ENCODE measurements around the gene MED14.

Gene MED14

DNA sequence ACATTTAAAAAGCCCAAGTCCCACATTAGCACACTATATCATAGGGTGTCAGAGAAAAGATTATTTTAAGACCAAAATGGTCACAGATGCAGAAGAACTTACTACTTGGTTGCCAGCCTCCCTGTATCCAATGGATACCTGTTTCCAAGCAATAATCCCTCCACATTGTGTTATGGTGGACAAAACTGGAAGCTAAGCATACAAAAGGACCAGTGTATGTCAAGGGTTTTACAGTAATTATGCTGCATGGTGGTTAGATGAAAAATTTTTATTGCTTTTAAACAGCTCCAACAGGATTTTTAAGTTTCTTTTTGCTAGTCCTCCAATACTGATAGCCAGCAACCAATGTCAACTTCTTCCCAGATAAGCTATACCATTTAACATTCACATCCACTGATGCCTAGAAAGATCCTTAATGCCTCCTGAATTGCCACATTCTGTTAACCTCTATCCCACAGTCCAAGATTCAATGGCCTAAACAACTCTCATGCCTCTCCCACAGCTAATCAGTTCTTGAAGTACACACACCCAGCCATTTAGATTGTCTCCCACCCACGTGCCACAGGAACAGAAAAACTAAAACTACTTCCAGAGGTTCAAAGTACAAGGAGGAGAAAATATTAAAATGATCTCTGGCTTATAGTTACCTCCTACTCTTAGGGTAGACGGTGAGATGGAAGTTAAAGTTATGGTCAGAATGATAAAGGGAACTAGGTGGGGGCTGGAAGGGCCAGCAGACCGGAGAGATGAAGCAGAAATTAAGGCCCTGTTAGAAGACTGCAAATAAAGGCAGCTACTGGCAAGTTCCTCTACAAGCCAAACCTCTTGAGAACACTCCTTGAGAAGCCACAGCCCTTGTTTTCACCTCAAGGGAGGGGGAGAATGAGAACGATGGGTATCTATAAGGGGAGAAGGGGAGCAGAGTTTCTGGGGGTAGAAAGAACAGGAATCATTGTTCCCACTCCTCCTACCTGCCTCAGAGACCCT lies 5.5 kb downstream of the MED14 start:
- DNase-seq, result no peak

DNA sequence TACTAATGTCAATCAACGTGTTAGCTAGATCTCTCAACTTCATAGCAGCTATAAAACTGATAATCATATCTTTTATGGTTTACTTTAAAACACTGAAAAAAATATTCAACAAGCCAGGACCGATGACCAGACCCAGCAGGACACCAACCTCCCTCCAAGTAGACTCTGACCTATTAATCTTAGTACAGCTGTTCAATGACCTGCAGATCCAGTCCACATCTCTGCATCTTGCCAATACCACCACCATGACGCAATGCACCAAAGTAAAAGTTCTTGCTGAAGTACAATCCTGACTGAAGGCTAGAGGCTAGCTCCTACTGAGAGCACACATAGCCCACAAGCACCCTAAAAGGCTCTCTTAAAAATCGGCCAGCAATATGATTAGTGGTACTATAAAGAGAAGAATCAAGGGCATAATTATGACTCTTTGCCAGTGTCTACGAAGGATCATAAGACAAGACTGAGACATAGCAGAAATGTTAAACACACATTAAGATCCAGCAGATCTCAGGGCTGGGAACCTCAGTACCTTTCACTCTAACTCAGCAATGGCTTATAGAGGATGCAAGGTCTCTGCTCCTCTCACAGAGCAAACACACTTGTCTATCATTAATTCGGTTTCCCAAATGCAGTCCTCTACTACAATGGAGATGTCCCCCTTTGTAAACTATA lies 7.6 kb downstream of the MED14 start:
- no peak for DNase-seq

DNA sequence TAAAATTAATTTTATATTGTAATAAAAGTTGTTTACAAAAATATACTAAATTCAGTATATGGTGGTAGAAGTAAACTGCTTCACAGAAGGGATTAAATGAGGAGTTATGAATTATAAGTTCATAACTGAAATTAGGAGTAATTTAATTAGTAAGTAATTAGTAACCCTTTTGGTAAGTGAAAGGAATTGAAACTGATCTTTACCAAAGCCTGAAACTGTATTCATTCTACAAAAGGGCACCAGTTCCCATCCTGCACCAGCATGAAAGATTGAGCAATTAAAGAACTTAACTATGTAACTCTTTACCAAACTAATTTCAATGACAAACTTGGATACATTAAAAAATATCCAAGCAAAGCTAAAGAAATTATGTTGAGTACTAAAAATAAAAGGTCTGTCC lies 8.2 kb downstream of the MED14 start:
- DNase-seq, result no peak

DNA sequence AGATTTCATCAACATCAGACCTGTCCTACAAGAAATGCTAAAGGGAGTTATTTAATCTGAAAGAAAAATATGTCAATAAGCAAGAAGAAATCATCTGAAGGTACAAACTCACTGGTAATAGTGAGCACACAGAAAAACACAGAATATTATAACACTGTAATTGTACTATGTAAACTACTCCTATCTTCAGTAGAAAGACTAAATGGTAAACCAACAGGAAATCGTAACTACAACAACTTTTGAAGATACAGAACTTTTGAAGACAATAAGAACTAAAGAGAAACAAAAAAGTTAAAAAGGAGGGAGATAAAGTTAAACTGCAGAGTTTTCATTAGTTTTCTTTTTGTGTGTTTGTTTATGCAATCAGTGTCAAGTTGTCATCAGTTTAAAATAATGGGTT lies 12.4 kb downstream of the MED14 start:
- no peak for DNase-seq

DNA sequence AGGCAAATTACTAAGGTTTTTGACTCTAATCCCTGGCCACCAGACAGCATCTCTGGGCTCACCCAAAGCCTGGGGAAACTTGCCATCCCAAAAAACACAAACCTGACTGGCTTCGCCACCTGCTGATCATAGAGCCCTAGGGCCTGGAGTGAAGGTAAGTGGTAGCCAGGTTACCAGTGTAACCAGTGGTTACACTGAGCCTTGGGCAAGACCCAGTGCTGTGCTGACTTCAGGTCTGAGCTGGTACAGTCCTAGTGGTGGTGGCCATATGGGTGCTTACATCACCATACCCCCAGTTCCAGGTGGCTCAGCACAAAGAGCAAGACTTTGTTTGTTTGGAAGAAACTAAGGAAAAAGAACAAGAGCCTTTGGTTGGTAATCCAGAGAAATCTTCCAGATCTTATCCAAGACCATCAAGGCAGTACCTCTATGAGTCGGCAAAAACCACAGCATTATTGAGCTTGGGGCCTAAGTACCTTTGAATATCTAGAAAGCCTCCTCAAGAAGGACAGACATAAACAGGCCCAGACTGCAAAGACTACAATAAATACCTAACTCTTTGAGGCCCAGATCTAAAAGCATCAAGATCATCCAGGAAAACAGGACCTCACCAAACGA lies 13.7 kb downstream of the MED14 start:
- no peak for DNase-seq

DNA sequence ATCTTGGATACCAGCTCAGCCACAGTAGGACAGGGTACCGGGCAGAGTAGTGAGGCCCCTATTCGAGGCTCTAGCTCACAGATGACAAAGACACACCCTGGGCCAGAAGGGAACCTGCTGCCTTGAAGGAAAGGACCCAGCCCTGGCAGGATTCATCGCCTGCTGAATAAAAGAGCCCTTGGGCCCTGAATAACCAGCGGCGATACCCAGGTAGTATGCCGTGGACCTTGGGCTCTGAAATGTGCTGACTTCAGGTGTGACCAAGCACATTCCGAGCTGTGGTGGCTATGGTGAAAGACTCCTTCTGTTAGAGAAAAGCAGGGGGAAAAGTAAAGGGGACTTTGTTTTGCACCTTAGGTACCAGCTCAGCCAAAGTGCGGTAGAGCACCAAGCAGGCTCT lies 14.6 kb downstream of the MED14 start:
- no peak for DNase-seq

DNA sequence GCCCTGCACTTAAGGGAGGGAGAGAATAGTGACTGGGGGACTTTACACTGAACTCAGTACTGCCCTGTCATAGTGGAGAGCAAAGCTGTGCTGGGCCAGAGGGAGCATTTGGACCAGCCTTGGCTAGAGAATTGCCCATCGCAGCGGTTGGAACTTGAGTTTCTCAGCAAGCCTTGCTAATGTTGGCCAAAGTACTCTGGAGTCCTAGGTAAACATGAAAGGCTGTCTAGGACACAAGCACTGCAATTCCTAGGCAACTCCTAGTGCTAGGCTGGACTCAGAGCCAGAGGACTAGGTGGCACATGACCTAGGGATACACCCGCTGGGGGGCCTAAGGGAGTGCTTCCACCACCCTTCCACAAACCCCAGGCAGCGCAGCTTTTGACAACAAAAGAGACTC lies 15.0 kb downstream of the MED14 start:
- no peak for DNase-seq

DNA sequence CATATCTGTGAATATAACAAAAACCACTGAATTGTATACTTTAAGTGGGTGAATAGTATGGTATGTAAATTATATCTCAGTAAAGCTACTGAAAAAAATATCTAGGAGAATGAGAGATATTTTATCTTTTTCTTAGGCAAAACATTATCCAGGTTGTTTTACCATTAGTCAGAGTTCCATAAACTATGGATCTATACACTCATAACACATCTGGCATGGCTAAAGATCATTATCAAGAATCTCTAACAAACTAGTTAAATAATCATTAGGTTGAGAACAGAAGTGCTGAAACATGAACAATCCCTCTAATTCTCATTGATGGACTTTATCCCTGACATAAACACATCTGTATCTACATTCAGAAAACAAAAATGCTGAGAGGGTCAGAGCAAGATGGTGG lies 15.6 kb downstream of the MED14 start:
- no peak for DNase-seq

DNA sequence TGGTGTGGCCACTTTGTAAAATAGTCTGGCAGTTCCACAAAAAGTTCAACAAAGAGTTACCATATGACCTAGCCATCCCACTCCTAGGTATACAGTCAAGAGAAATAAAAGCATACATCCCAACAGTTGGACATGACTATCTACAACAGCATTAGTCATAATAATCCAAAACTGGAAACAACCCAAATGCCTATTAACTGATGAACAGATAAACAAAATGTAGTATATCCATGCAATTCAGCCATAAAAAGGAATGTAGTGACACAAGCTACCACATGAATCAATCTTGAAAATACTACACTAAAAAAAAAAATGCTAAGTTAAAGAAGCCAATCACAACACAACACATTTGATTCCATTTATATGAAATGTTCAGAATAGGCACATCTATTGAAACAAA lies 16.1 kb downstream of the MED14 start:
- no peak for DNase-seq

DNA sequence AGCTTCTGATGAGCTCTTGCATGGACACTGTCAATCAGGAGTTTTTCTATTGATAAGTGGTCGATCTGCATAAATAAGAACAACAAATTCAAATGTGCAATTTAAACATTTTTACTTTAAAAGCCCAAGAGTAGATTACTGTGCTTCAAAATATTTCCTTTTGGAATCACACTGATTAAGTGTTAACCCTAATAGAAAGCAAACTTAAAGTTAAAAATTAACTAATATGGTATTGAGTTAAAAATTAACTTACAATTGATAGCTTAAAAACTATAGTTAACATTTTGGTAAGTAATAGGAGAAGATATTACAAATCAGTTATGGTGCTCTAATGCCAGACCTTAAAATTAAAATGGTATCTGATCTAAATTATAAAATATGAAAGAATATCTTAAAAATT lies 25.9 kb downstream of the MED14 start:
- no peak for DNase-seq

DNA sequence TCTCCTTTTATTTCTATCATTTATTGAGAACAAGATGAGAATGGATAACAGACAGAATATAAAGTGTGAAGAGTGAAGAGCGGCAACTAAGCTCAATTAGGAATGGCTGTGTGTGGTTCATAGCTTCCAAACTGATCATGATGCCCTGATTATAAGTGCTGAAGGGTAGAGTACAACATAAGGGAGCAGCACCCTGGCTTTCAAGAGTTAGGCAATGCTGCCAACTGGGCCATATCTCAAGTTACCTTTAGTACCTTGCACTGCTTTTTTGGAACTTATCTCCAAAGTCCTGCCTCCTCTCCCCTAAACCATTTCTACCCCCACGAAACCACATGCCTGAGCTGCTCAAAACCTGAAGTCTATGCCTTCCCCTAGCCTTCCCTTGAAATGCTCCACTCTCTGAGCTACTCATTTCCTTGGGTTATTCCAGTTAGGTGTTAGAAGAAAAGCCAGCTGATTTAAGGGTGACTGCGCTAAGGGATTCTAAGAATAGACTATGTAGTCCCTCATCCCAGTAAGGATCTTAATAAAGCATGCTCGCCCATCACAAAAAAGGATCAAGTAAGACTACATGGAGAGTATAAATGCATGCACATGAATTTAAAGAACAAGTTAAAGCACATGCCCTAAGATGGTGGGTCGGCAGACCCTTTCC lies 29.6 kb downstream of the MED14 start:
- no peak for DNase-seq

DNA sequence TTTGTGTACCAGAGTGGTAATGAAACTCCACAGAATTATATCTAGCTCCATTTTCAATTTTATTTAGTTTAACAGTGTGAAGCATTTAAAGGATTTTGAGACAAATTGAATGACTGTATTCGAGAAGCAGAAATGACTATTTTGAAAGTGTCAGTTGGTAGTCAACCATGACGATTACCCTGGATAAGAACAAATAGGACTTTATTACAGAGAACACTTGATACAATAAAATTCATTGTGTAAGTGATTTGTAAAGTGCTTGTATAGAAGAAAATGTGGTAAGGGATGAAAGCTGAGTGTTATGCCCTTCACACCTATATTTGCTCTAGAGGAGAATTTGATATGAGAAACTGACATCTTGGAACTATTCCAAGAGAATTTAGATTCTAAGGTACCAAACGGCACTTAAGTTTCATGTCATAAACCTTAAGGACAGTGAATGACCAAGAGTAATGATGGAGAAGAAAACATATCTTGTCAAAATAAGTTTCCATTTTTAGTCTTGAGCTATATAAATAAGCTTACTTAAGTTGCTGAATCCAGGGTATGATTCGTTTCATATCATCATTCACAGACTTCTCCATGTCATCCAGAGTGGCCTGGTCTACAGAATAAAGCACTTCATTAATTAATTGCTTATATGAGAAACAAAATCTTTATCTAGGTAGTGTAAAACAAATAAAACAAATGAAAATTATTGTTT lies 34.6 kb downstream of the MED14 start:
- DNase-seq, result no peak

DNA sequence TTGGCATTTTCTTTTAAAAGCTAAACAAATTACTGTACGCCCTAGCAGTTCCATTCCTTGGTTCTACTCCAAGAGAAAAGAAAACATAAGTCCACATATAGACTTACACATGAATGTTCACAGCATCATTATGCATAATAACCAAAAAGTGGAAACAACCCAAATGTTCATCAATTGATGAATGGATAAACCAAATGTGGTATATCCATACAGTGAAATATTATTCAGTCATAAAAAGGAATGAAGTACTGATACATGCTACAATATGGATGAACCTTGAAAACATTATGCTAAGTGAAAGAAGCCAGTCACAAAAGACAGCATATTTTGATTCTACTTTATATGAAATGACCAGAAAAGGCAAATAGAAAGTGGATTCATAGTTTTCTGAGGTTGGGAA lies 36.5 kb downstream of the MED14 start:
- no peak for DNase-seq

DNA sequence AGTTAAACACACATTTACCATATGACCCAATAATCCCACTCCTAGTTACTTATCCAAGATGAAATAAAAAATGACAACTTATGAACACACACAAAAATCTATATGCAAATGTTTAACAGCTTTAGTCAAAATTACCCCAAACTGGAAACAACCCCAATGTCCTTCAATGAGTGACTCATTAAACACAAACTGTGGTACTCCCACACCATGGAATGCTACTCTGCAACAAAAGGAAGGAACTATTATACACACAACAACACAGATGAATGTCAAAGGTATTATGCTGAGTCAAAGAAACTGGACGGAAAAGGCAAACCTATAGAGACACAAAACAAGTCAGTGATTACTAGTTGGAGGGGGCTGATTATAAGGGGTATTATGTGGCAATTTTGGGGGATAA lies 40.5 kb downstream of the MED14 start:
- no peak for DNase-seq

DNA sequence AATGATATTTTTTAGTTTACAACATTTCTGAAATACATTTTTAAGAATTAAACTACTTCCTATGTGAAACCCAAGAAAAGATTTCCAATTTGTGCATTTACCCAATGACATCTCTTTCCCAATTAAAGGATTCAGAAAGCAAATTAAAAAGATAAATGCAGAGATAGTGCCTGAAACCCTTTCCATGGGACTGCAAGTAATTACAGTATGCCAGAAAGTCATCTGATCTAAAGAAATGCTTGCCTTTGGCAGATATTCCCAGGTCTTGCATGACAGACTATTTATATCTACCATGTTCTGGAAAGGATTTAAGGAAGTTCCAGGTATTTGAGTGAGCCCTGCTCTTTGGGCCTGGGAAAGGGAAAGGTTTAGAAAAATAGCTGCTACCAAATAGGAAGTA lies 46.4 kb downstream of the MED14 start:
- no peak for DNase-seq

DNA sequence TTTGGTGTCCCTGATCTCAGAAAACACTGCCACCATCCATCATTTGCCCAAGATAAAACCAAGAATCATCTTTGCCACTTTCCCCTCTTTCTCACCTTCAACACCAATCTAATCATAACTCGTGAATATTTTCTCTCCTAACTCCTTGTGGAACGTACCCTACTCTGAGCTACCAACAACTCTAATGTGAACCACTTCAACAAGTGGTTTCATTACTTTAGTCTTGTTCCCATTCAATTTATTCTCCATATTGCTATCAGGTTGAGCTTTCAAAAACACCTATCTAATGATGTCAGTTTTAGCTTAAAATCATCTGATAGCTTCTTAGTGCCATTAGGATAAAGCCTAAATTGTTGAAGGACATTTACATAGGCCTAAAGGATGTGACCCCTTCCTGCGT lies 48.2 kb downstream of the MED14 start:
- no peak for DNase-seq

DNA sequence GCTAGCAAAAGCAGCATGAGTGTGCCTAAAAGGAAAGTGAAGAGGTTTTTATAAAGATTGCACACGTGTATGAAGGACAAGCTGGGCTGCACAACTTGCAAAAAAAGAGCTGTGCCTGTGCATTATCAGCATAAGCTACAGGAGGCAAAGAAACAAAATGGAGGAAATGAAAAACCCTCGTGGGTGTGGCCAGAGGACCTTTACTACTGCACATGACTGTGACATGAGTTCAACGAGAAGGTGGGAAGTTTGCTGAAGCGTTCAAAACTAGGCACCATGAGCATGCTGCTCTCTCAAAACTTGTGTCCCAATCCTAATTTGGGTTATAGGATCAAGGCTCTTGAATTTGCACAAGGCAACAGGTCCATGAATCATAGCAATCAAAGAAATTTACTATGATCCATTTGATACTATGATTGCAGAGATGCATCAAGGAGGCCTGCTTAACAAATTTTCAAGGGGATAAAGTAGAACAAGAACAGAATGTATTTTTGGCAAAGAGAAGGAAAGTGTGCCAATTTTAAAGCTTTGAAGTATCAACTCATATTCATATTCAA lies 49.9 kb downstream of the MED14 start:
- no peak for DNase-seq

DNA sequence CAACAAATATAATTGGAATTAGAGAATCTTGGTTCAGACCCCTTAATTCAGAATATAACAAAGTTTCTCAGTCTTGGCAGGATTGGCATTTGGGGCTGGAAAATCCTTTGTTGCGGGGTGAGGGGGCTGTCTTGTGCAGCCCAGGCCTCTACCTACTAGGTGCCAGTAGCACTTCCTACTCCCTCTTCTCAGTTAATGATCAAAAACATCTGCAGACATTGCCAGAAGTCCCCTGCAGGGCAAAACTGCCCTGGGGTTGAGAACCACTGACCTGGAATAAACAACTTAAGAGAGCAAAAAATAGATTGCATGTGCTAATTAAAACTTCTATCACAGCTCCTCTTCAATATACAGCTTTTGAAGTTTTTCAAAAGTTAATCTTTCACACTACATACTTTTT lies 51.2 kb downstream of the MED14 start:
- DNase-seq, result no peak

DNA sequence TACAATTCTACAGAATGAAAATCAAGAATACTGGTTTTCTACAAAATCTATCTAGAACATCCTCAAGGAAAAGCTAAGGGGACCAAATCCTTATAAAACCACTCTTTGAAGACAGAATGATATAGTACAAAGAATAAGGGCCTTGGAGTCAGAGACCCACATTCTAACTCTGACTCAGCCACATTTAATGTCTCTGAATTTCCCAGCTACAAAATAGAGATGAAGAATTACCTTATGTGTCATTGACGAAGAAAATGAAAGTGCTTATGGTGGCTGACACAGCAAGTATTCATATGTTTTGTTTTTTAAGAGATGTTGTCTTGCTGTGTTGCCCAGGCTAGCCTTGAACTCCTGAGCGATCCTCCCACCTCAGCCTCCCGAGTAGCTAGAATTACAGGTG lies 52.1 kb downstream of the MED14 start:
- DNase-seq, result no peak

DNA sequence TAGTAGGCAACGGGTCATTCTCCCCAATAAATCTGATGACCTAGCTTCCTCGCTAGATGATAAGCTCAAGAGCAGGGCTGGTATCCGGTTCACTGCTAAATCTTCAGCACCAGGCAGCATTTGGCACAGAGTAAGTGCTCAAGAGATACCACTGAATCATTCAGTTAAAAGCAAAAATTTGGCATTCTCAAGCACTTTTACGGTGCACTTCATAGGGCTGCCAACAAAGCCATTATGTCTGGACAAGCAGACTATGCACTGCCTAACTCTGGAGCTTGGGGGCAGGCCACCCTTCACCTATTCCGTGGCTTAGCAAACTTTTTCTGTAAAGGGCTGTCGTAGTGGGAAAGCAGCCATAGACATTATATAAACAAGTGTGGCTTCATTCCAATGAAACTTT lies 64.2 kb downstream of the MED14 start:
- DNase-seq, result no peak

DNA sequence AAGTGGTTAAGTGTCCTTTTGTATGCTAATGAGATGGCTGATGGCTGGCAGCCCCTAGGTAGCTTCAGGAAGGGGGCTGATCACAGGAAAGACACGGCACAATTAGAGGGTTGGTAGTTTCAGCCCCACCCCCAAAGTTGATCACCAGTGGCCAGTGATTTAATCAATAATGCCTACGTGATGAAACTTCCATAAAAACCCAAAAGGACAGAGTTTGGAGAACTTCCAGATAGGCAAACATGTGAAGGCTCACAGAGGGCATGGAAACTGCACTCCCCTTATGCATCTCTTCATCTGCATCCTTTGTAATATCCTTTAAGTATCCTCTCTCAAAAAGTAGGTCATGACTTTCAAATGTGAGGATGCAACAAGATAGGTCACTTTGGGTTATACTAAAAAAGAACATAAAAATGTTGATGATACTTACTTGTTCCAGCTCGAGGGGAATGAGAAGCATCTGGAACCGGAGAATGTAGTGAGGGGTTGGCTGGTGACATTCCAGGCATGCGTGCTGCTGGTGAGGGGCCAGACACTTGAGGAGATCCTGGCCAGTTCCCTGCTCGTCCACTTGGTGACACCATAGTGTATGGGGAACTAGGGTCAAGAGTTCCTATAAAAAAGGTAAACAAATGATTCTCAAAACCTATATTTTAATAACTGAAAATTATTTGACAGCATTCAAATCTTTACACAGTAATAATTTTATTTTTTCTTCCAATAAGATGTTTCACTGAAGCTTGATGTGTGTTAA lies 71.3 kb downstream of the MED14 start:
- no peak for DNase-seq

All from femur (tissue), 1 donor.